Activated T-cell treated with anti-CD3 and anti-CD28 coated beads, Interleukin-2, amount 50 U/mL, for 24 hours (primary cell): ENCODE results near the gene USP17L25.
"Not testable (repeated sequence)": the region's sequence is repeated elsewhere in the genome, so short reads cannot be mapped to it uniquely, and the experiment has no call there.

Source experiments
- DNase-seq: peaks from one replicate; pipeline ENCODE4 v3.0.0-alpha.2; 2020
- H3K27ac Mint-ChIP-seq: 2 replicates; pipeline ENCODE4 v1.8.0; 2020; ENCODE audit warnings: mild to moderate bottlenecking, mixed read lengths
- H3K27me3 Mint-ChIP-seq: 2 replicates; pipeline ENCODE4 v1.8.0; 2020; ENCODE audit warnings: mixed read lengths
- H3K36me3 Mint-ChIP-seq: 2 replicates; pipeline ENCODE4 v1.8.0; 2020; ENCODE audit warnings: low read depth, mixed read lengths
- H3K4me1 Mint-ChIP-seq: 2 replicates; pipeline ENCODE4 v1.8.0; 2020; ENCODE audit warnings: low read depth, mixed read lengths
- H3K4me3 Mint-ChIP-seq: 2 replicates; pipeline ENCODE4 v1.8.0; 2020; ENCODE audit warnings: mild to moderate bottlenecking, moderate library complexity, mixed read lengths
- H3K9me3 Mint-ChIP-seq: 2 replicates; pipeline ENCODE4 v1.8.0; 2020; ENCODE audit warnings: mixed read lengths

The USP17L25 gene, protein sequence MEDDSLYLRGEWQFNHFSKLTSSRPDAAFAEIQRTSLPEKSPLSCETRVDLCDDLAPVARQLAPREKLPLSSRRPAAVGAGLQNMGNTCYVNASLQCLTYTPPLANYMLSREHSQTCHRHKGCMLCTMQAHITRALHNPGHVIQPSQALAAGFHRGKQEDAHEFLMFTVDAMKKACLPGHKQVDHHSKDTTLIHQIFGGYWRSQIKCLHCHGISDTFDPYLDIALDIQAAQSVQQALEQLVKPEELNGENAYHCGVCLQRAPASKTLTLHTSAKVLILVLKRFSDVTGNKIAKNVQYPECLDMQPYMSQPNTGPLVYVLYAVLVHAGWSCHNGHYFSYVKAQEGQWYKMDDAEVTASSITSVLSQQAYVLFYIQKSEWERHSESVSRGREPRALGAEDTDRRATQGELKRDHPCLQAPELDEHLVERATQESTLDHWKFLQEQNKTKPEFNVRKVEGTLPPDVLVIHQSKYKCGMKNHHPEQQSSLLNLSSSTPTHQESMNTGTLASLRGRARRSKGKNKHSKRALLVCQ

DNA sequence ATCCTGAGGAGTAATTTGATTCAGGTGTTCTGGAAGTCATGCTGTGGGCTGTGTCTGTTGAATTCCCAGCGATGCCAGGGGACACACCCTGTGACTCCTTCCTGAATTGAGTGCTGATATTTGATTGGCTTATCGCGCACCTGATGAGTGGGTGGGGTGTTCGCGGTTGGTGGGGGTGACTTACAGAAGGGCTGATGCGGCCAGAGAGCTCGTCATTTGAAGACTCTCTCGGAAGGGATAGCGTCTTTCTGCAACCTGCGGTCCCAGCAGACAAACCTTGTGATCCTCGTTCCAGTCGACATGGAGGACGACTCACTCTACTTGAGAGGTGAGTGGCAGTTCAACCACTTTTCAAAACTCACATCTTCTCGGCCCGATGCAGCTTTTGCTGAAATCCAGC lies at the start of gene USP17L25:
Gene USP17L25, plus strand, starts transcription at position 301 of the 400 bp plus-strand sequence. Its CDS starts 0 bp downstream, at position 301.
- H3K4me3 Mint-ChIP-seq, H3K4me1 Mint-ChIP-seq, H3K9me3 Mint-ChIP-seq, DNase-seq, H3K36me3 Mint-ChIP-seq, H3K27ac Mint-ChIP-seq, H3K27me3 Mint-ChIP-seq: not testable (repeated sequence)

DNA sequence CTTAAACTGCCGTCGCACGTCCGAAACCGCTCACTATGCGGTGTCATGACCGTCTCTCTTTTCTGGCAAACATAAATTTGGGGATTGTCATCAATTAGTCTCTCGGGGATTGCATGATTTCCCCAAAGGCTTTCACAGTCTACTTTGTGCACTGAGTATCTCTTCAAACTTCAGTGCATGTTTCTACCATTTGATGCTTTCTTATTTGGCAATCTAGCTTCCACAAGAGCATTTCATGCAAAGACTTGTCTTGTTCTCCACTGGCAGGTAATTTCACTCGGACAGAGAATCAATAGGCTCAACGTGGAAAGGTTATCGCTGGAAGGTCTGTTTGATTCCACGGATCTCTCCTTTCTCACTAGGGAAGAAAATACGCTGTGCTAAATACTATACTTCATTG lies 5.5 kb upstream of the USP17L25 start:
- H3K36me3 Mint-ChIP-seq, H3K27me3 Mint-ChIP-seq, H3K4me1 Mint-ChIP-seq, H3K4me3 Mint-ChIP-seq, H3K27ac Mint-ChIP-seq, DNase-seq, H3K9me3 Mint-ChIP-seq: not testable (repeated sequence)

DNA sequence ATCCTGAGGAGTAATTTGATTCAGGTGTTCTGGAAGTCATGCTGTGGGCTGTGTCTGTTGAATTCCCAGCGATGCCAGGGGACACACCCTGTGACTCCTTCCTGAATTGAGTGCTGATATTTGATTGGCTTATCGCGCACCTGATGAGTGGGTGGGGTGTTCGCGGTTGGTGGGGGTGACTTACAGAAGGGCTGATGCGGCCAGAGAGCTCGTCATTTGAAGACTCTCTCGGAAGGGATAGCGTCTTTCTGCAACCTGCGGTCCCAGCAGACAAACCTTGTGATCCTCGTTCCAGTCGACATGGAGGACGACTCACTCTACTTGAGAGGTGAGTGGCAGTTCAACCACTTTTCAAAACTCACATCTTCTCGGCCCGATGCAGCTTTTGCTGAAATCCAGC lies 4.8 kb upstream of the USP17L25 start, which contains the start of gene USP17L24:
Gene USP17L24, plus strand, starts transcription at position 301 of the 400 bp plus-strand sequence. Its CDS starts 0 bp downstream, at position 301.
- not testable (repeated sequence) for H3K27me3 Mint-ChIP-seq, H3K9me3 Mint-ChIP-seq, H3K4me1 Mint-ChIP-seq

DNA sequence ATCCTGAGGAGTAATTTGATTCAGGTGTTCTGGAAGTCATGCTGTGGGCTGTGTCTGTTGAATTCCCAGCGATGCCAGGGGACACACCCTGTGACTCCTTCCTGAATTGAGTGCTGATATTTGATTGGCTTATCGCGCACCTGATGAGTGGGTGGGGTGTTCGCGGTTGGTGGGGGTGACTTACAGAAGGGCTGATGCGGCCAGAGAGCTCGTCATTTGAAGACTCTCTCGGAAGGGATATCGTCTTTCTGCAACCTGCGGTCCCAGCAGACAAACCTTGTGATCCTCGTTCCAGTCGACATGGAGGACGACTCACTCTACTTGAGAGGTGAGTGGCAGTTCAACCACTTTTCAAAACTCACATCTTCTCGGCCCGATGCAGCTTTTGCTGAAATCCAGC lies 4.6 kb downstream of the USP17L25 start, which contains the start of gene USP17L26:
Gene USP17L26, plus strand, starts transcription at position 301 of the 400 bp plus-strand sequence. Its CDS starts 0 bp downstream, at position 301.
- not testable (repeated sequence) for H3K4me1 Mint-ChIP-seq, H3K9me3 Mint-ChIP-seq, H3K4me3 Mint-ChIP-seq, H3K27me3 Mint-ChIP-seq, H3K27ac Mint-ChIP-seq, H3K36me3 Mint-ChIP-seq, DNase-seq

More for the DNA sequence above, 4.8 kb upstream of the USP17L25 start, which contains the start of gene USP17L24:
- H3K27ac Mint-ChIP-seq, H3K36me3 Mint-ChIP-seq, DNase-seq, H3K4me3 Mint-ChIP-seq: not testable (repeated sequence)

DNA sequence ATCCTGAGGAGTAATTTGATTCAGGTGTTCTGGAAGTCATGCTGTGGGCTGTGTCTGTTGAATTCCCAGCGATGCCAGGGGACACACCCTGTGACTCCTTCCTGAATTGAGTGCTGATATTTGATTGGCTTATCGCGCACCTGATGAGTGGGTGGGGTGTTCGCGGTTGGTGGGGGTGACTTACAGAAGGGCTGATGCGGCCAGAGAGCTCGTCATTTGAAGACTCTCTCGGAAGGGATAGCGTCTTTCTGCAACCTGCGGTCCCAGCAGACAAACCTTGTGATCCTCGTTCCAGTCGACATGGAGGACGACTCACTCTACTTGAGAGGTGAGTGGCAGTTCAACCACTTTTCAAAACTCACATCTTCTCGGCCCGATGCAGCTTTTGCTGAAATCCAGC lies 9.4 kb downstream of the USP17L25 start, which contains the start of gene USP17L5:
Gene USP17L5, plus strand, starts transcription at position 301 of the 400 bp plus-strand sequence. Its CDS starts 0 bp downstream, at position 301.
- H3K9me3 Mint-ChIP-seq, H3K36me3 Mint-ChIP-seq, DNase-seq, H3K4me1 Mint-ChIP-seq, H3K27ac Mint-ChIP-seq, H3K4me3 Mint-ChIP-seq, H3K27me3 Mint-ChIP-seq: not testable (repeated sequence)

DNA sequence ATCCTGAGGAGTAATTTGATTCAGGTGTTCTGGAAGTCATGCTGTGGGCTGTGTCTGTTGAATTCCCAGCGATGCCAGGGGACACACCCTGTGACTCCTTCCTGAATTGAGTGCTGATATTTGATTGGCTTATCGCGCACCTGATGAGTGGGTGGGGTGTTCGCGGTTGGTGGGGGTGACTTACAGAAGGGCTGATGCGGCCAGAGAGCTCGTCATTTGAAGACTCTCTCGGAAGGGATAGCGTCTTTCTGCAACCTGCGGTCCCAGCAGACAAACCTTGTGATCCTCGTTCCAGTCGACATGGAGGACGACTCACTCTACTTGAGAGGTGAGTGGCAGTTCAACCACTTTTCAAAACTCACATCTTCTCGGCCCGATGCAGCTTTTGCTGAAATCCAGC lies 14.1 kb downstream of the USP17L25 start, which contains the start of gene USP17L27:
Gene USP17L27, plus strand, starts transcription at position 301 of the 400 bp plus-strand sequence. Its CDS starts 0 bp downstream, at position 301.
- H3K27ac Mint-ChIP-seq, H3K9me3 Mint-ChIP-seq, DNase-seq, H3K36me3 Mint-ChIP-seq, H3K4me1 Mint-ChIP-seq, H3K27me3 Mint-ChIP-seq, H3K4me3 Mint-ChIP-seq: not testable (repeated sequence)

DNA sequence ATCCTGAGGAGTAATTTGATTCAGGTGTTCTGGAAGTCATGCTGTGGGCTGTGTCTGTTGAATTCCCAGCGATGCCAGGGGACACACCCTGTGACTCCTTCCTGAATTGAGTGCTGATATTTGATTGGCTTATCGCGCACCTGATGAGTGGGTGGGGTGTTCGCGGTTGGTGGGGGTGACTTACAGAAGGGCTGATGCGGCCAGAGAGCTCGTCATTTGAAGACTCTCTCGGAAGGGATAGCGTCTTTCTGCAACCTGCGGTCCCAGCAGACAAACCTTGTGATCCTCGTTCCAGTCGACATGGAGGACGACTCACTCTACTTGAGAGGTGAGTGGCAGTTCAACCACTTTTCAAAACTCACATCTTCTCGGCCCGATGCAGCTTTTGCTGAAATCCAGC lies 18.9 kb downstream of the USP17L25 start, which contains the start of gene USP17L28:
Gene USP17L28, plus strand, starts transcription at position 301 of the 400 bp plus-strand sequence. Its CDS starts 0 bp downstream, at position 301.
- DNase-seq, H3K9me3 Mint-ChIP-seq, H3K27ac Mint-ChIP-seq: not testable (repeated sequence)

DNA sequence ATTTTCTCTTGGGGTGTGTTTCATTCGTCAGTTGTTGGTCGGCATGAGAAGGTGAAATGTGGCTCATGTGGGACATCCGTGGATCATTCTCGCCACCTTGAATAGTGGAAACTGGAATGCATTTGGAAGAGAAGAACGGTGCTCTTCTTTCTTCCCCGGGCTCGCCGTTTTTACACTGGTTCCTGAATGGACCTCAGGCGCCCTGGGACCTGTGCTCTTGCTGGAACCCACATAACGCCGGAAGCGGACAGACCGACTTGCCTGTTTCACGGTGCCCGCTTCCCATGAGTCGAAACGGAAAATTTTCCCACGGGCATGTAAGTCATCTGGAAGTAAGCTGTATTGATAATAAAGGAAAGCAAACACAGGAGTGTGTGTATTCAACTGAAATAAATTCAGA lies 21.2 kb downstream of the USP17L25 start:
- not testable (repeated sequence) for H3K4me3 Mint-ChIP-seq, H3K4me1 Mint-ChIP-seq, H3K27ac Mint-ChIP-seq, H3K36me3 Mint-ChIP-seq, H3K27me3 Mint-ChIP-seq, DNase-seq, H3K9me3 Mint-ChIP-seq

More for the DNA sequence above, 18.9 kb downstream of the USP17L25 start, which contains the start of gene USP17L28:
- H3K36me3 Mint-ChIP-seq, H3K27me3 Mint-ChIP-seq, H3K4me1 Mint-ChIP-seq, H3K4me3 Mint-ChIP-seq: not testable (repeated sequence)

DNA sequence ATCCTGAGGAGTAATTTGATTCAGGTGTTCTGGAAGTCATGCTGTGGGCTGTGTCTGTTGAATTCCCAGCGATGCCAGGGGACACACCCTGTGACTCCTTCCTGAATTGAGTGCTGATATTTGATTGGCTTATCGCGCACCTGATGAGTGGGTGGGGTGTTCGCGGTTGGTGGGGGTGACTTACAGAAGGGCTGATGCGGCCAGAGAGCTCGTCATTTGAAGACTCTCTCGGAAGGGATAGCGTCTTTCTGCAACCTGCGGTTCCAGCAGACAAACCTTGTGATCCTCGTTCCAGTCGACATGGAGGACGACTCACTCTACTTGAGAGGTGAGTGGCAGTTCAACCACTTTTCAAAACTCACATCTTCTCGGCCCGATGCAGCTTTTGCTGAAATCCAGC lies 23.6 kb downstream of the USP17L25 start, which contains the start of gene USP17L29:
Gene USP17L29, plus strand, starts transcription at position 301 of the 400 bp plus-strand sequence. Its CDS starts 0 bp downstream, at position 301.
- H3K4me1 Mint-ChIP-seq, H3K27ac Mint-ChIP-seq, H3K9me3 Mint-ChIP-seq, H3K27me3 Mint-ChIP-seq, H3K36me3 Mint-ChIP-seq, H3K4me3 Mint-ChIP-seq, DNase-seq: not testable (repeated sequence)

DNA sequence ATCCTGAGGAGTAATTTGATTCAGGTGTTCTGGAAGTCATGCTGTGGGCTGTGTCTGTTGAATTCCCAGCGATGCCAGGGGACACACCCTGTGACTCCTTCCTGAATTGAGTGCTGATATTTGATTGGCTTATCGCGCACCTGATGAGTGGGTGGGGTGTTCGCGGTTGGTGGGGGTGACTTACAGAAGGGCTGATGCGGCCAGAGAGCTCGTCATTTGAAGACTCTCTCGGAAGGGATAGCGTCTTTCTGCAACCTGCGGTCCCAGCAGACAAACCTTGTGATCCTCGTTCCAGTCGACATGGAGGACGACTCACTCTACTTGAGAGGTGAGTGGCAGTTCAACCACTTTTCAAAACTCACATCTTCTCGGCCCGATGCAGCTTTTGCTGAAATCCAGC lies 33.1 kb downstream of the USP17L25 start, which contains the start of gene USP17L30:
Gene USP17L30, plus strand, starts transcription at position 301 of the 400 bp plus-strand sequence. Its CDS starts 0 bp downstream, at position 301.
- not testable (repeated sequence) for H3K36me3 Mint-ChIP-seq, H3K9me3 Mint-ChIP-seq, H3K27ac Mint-ChIP-seq, H3K27me3 Mint-ChIP-seq, H3K4me1 Mint-ChIP-seq, DNase-seq, H3K4me3 Mint-ChIP-seq

DNA sequence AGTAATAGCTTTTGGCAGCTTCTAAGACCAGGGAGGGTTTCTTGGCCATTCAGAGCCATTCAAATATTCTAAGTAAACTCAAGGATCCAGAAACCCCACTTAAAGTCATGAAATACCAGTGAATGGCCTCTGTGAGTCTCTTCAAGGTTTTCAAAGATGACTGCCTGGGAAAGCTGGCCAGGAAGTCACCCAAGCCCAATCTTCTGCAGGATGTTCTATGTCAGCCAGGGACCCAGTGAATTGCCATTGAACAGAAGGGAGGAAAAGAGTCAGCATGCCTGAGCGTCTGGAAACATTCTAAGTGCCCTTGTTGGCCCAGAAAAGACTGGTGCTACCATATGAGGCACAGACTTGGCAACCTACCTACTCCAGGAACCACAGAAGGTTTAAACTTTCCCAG lies 50.2 kb downstream of the USP17L25 start:
- not testable (repeated sequence) for H3K4me1 Mint-ChIP-seq, H3K27me3 Mint-ChIP-seq, DNase-seq, H3K9me3 Mint-ChIP-seq, H3K27ac Mint-ChIP-seq, H3K4me3 Mint-ChIP-seq, H3K36me3 Mint-ChIP-seq
